ENCODE measurements around the gene CRTC2.

Gene CRTC2

GRCh38 chr1:153945131-153945794 is 13.1 kb downstream of the CRTC2 start:
- peak; percentile 79 for DNase-seq

GRCh38 chr1:153944827-153945117 is 13.6 kb downstream of the CRTC2 start:
- no peak for DNase-seq

- peak; percentile 32 for DNase-seq
These were observed 14.2 kb downstream of the CRTC2 start for GRCh38 chr1:153944005-153944826.

- no peak for DNase-seq
These were observed 15.5 kb downstream of the CRTC2 start for GRCh38 chr1:153942766-153943549.

GRCh38 chr1:153941826-153942725 is 16.3 kb downstream of the CRTC2 start:
- DNase-seq: no peak

- no peak for DNase-seq
These were observed 17.7 kb downstream of the CRTC2 start for GRCh38 chr1:153940756-153941155.

GRCh38 chr1:153939476-153939875 is 18.9 kb downstream of the CRTC2 start:
- no peak for DNase-seq

- DNase-seq: no peak
These were observed 19.4 kb downstream of the CRTC2 start for GRCh38 chr1:153938996-153939395.

- DNase-seq: no peak
These were observed 21.1 kb downstream of the CRTC2 start for GRCh38 chr1:153937331-153937730.

GRCh38 chr1:153936011-153936802 is 22.2 kb downstream of the CRTC2 start:
- DNase-seq: no peak

GRCh38 chr1:153934746-153935145 is 23.7 kb downstream of the CRTC2 start:
- DNase-seq: no peak

- DNase-seq: no peak
These were observed 24.5 kb downstream of the CRTC2 start for GRCh38 chr1:153933955-153934354.

GRCh38 chr1:153933430-153933829 is 25.0 kb downstream of the CRTC2 start:
- DNase-seq: no peak

GRCh38 chr1:153932156-153933131 is 26.0 kb downstream of the CRTC2 start:
- no peak for DNase-seq

GRCh38 chr1:153929981-153930948 is 28.1 kb downstream of the CRTC2 start:
- DNase-seq: no peak

GRCh38 chr1:153929426-153929825 is 29.0 kb downstream of the CRTC2 start:
- DNase-seq: no peak

- DNase-seq: no peak
These were observed 29.5 kb downstream of the CRTC2 start for GRCh38 chr1:153928791-153929341.

GRCh38 chr1:153928245-153928644 is 30.2 kb downstream of the CRTC2 start:
- no peak for DNase-seq

- DNase-seq: no peak
These were observed 32.0 kb downstream of the CRTC2 start for GRCh38 chr1:153926405-153926804.
